SK-N-SH (cell line): ENCODE results near the gene NUMB.

Source experiments
- EP300 ChIP-seq, 2 experiments: IDR thresholded peaks; 2 replicates each; pipeline versions ENCODE4 v1.4.0 to v1.6.1; 2012; ENCODE audit warnings: borderline replicate concordance in 1 of 2, low read depth in 1 of 2, low read length in 1 of 2
- EZH2phosphoT487 ChIP-seq: fragments of 200-600 bp; sonication (generic); IDR thresholded peaks from 2 replicates; pipeline ENCODE4 v1.6.1; 2017; ENCODE audit warnings: low read depth, mixed run types, mild to moderate bottlenecking, antibody characterized with exemption, moderate library complexity, borderline replicate concordance
- FOXM1 ChIP-seq: IDR thresholded peaks from 2 replicates; pipeline ENCODE4 v1.4.0; 2012; ENCODE audit warnings: low read depth, mild to moderate bottlenecking
- GATA2 ChIP-seq: sonication (generic); formaldehyde crosslinking; IDR thresholded peaks from 2 replicates; pipeline ENCODE4 v1.5.0; 2020; ENCODE audit warnings: mild to moderate bottlenecking, missing genetic modification reagents
- TF ChIP-seq, protein P1 (sequence below): fragments of 200-600 bp; sonication (generic); IDR thresholded peaks from 2 replicates; pipeline ENCODE4 v1.6.1; 2017; ENCODE audit warnings: antibody characterized with exemption, mild to moderate bottlenecking, moderate library complexity
- TF ChIP-seq, protein P2 (sequence below): fragments of 150-350 bp; IDR thresholded peaks from 2 replicates; pipeline ENCODE4 v1.6.1; 2017; ENCODE audit warnings: antibody characterized with exemption, low read length, low read depth, borderline replicate concordance

DNA sequence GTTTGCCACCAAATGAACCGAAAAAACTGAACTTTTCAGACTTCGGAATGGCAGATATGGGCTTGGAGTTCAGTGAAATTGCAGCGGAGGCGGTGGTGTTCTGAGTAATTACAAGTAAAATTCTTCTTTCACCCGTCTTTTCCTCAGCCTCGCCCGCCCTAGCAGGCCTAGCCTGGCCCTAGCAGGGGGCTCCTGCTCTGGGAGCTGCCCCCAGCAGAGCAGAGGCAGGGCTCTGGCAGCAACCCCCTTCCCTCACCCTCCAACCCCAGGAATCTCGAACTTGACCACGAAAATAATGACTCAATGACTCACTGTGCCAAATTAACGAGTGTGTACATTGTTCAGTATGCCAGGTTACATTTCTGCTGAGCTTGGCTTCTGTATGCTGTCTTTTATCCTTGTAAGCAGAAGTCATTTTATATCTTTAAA, 219.9 kb downstream of the NUMB start:
- TF ChIP-seq, protein P1, sequence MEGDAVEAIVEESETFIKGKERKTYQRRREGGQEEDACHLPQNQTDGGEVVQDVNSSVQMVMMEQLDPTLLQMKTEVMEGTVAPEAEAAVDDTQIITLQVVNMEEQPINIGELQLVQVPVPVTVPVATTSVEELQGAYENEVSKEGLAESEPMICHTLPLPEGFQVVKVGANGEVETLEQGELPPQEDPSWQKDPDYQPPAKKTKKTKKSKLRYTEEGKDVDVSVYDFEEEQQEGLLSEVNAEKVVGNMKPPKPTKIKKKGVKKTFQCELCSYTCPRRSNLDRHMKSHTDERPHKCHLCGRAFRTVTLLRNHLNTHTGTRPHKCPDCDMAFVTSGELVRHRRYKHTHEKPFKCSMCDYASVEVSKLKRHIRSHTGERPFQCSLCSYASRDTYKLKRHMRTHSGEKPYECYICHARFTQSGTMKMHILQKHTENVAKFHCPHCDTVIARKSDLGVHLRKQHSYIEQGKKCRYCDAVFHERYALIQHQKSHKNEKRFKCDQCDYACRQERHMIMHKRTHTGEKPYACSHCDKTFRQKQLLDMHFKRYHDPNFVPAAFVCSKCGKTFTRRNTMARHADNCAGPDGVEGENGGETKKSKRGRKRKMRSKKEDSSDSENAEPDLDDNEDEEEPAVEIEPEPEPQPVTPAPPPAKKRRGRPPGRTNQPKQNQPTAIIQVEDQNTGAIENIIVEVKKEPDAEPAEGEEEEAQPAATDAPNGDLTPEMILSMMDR = no peak
- TF ChIP-seq, protein P2, sequence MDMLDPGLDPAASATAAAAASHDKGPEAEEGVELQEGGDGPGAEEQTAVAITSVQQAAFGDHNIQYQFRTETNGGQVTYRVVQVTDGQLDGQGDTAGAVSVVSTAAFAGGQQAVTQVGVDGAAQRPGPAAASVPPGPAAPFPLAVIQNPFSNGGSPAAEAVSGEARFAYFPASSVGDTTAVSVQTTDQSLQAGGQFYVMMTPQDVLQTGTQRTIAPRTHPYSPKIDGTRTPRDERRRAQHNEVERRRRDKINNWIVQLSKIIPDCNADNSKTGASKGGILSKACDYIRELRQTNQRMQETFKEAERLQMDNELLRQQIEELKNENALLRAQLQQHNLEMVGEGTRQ = no peak
- TF ChIP-seq GATA2 (CRISPR knock-in tag) (no peak), EZH2phosphoT487 (no peak), EP300 (IDR thresholded peaks at IDR 0.05; ENCODE audit: borderline replicate concordance in 1 of 2, low read depth in 1 of 2, low read length in 1 of 2) (no peak), FOXM1 (no peak)
